Measurements from ENCODE around the gene ADCY7.

DNA sequence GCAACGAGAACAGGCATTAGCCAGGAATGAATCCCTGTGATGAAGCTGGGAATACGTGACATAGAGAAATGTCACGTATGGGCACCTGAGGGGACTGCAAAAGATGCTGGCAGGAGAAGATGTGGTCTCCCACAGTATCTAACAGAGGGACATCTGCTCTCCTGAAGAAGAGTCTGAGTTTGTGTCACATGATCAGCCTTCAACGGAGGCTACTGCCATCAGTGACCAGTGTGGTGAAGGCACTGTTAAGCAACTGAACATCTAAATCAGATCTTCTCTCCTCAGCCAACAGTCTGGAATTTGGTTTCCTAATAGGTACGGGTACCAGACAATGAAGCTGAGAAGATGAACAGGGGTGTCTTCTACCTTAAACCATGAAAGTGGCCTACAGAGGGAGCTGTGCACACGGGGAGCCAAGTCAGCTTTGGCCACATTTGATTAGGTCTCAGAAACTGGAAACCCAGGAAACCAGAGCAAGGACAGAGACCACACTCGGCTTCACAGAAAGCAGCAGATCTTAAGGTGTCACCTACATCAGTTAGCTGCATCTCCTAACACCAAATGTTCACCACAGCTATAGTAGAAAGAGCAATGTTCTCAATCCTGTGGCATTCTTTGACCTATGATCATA is 60.6 kb downstream of the ADCY7 start:
- TF ChIP-seq POLR2AphosphoS5 (IDR thresholded peaks at IDR 0.05; ENCODE audit: low read depth) (no peak), SPI1 (IDR thresholded peaks at IDR 0.05; ENCODE audit: borderline replicate concordance, low read depth) (no peak)
- TF ChIP-seq, protein P1, sequence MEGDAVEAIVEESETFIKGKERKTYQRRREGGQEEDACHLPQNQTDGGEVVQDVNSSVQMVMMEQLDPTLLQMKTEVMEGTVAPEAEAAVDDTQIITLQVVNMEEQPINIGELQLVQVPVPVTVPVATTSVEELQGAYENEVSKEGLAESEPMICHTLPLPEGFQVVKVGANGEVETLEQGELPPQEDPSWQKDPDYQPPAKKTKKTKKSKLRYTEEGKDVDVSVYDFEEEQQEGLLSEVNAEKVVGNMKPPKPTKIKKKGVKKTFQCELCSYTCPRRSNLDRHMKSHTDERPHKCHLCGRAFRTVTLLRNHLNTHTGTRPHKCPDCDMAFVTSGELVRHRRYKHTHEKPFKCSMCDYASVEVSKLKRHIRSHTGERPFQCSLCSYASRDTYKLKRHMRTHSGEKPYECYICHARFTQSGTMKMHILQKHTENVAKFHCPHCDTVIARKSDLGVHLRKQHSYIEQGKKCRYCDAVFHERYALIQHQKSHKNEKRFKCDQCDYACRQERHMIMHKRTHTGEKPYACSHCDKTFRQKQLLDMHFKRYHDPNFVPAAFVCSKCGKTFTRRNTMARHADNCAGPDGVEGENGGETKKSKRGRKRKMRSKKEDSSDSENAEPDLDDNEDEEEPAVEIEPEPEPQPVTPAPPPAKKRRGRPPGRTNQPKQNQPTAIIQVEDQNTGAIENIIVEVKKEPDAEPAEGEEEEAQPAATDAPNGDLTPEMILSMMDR (IDR thresholded peaks at IDR 0.05; ENCODE audit: insufficient read depth, low read length), result peak; percentile 8
- TF ChIP-seq, protein P2, sequence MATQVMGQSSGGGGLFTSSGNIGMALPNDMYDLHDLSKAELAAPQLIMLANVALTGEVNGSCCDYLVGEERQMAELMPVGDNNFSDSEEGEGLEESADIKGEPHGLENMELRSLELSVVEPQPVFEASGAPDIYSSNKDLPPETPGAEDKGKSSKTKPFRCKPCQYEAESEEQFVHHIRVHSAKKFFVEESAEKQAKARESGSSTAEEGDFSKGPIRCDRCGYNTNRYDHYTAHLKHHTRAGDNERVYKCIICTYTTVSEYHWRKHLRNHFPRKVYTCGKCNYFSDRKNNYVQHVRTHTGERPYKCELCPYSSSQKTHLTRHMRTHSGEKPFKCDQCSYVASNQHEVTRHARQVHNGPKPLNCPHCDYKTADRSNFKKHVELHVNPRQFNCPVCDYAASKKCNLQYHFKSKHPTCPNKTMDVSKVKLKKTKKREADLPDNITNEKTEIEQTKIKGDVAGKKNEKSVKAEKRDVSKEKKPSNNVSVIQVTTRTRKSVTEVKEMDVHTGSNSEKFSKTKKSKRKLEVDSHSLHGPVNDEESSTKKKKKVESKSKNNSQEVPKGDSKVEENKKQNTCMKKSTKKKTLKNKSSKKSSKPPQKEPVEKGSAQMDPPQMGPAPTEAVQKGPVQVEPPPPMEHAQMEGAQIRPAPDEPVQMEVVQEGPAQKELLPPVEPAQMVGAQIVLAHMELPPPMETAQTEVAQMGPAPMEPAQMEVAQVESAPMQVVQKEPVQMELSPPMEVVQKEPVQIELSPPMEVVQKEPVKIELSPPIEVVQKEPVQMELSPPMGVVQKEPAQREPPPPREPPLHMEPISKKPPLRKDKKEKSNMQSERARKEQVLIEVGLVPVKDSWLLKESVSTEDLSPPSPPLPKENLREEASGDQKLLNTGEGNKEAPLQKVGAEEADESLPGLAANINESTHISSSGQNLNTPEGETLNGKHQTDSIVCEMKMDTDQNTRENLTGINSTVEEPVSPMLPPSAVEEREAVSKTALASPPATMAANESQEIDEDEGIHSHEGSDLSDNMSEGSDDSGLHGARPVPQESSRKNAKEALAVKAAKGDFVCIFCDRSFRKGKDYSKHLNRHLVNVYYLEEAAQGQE (IDR thresholded peaks at IDR 0.05; ENCODE audit: insufficient replicate concordance, low read depth), result no peak
